Left cardiac atrium (tissue), 4 donors: Measurements from ENCODE around the gene GCNA. TPM values are rescaled to one million over a fixed set of nuclear protein-coding genes. Genes with fewer than 3 reads are reported as not detected.

Experiments
- ATAC-seq, 2 donors: fragments of 200-7000 bp; cut with Tn5 transposase; one replicate each; pipeline ENCODE4 v1.9.1; 2020; ENCODE audit warnings: mild to moderate bottlenecking in 2 of 2, moderate library complexity in 2 of 2
- DNase-seq: peaks from one replicate; pipeline ENCODE4 v3.0.0-alpha.2; 2020
- intact Hi-C, 2 donors: fragments of 100-400 bp; cut with DNase I; formaldehyde crosslinking; loops; one replicate each; pipeline versions ENCODE4 v1.14.1 to v1.15.1; 2022 to 2023
- long read RNA-seq: library from polyadenylated mRNA; unstranded; transcript quantifications from one replicate; pipeline ENCODE4 v2.0.0, GENCODE V29; 2021
- total RNA-seq, 2 donors: library from RNA; stranded (reverse); fragmentation: NEBNext Ultra II Directional; extraction: Animal tissue kit (Norgen Biotek cat#: 25700); gene quantifications; one replicate each; pipeline ENCODE4 v1.2.1, GENCODE V29; 2021
- donor health status: DM: no; HTN: yes; CAD: no.
- donor health status: DM: no; HTN: yes; CAD: no; lungs with severe emphysema.
- donor health status: DM: yes; HTN: yes; CAD: no.
- donor health status: Dilated cardiomyopathy.

Gene GCNA, protein sequence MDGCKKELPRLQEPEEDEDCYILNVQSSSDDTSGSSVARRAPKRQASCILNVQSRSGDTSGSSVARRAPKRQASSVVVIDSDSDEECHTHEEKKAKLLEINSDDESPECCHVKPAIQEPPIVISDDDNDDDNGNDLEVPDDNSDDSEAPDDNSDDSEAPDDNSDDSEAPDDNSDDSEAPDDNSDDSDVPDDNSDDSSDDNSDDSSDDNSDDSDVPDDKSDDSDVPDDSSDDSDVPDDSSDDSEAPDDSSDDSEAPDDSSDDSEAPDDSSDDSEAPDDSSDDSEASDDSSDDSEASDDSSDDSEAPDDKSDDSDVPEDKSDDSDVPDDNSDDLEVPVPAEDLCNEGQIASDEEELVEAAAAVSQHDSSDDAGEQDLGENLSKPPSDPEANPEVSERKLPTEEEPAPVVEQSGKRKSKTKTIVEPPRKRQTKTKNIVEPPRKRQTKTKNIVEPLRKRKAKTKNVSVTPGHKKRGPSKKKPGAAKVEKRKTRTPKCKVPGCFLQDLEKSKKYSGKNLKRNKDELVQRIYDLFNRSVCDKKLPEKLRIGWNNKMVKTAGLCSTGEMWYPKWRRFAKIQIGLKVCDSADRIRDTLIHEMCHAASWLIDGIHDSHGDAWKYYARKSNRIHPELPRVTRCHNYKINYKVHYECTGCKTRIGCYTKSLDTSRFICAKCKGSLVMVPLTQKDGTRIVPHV
- 1 to 10 TPM; 1.2 to 1.3 TPM for total RNA-seq
- long read RNA-seq, result 0 reads

DNA sequence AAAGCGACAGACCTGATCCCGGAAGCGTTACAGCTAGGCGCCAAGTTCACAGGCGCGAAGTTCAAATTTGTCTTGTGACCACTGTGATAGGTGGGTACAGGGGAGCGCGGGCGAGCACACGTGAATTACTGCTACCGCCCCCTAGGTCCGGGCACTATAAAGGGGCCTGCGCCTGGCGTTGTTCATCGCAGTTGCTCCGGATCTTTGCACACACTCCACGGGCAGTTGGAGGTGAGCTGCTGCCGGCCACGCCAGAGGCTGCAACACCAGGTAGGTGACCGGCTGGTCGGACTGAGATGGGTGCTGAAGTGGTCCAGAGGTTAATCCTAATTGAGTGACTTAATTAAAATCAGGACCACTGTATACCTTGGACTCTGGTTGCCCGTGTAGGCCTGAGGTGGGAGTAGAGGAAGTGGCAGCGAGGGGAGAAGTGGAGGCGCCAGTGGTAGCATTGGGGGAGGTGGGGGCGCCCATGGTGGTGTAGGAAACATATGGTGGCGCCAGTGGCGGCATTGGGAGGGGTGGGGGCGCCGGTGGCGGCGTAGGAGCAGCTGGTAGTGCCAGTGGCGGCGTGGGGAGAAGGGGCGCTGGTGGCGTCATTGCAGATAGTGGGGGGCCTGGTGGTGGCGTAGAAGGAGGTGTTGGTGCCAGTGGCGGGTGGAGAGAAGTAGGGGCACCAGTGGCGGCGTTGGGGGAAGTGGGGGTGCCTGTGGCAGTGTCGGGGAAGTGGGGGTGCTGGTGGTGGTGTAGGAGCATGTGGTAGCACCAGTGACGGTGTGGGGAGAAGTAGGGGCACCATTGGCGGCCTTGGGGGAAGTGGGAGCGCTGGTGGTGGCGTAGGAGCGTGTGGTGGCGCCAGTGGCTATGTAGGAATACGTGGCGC is at the start of gene GCNA:
Gene GCNA, plus strand, starts transcription at position 185 of the 883 bp plus-strand sequence. CDS start 2,385 bp downstream, outside the sequence.
- intact Hi-C loops, result no loop called here
- DNase-seq, result no peak
- no peak for ATAC-seq

DNA sequence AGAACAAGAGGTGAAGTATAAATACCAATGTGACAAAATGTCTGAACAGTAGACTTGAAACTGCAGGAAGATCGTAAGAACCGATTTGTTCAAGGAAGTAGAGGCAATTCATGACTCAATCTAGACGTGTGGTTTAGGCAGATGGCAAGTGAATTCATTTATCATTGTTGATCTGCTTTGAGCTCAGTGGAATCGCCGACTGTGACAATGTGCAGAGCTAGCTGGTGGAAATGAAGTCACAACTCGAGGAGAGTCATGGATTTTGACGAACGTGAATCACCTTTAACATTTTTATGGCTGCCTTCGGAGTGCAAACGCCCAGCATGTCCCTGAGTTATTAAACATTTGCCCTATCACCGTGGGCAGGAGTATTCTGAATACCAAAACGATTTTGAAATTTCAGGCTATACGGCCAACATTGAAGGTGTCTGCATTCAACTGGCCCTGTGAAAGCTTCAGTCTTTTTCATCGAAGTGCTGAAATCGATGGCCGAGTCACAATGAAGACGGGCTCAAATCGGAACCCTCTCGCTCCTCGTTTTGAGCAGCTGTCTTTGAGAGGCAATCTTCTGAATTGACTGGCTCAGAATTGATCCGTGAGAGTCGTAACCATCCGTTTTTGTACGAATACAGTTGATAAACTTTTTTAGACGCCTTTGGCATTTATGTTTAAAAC is 46.0 kb upstream of the GCNA start:
- no peak for DNase-seq
- intact Hi-C loops, result no loop called here
- peak; percentile 1 to 15 for ATAC-seq

DNA sequence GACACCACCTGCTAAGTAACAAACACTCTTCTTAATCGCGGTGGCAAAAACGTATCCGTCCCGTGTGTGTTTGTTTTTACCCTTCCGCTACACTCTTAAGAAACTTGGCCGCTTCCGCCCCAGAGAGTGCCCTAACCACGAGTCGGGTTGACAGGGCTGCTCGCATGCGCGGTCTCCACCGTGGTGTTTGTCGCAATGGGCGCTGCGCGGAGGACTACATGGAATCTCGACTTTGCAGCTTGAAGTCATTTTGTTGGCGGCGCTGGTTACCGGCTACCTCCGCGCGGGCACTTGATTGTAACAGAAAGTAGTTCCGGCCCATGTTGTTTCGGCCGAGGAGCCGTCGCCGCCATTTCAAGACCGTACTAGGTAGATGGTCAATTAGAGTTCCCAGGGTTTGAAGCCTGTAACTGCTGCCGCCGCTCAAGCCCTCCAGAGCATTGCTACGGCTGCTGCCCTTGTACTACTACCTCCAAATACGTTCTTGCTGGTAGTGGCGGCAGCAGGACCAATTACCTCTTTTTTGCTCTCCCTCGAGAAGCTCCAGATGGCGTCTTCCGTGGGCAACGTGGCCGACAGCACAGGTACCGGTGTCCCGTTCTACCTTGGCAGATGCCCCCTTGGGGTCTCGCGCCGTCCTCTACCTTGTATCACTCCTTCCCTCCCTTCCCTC is 45.3 kb upstream of the GCNA start, which contains the start of gene OGT:
Gene OGT, plus strand, starts transcription at position 352 of the 673 bp plus-strand sequence. Its CDS starts 196 bp downstream, at position 548.
- intact Hi-C loops, result no loop called here
- DNase-seq (peak; percentile 94), ATAC-seq (peak; percentile 95 to 96)

DNA sequence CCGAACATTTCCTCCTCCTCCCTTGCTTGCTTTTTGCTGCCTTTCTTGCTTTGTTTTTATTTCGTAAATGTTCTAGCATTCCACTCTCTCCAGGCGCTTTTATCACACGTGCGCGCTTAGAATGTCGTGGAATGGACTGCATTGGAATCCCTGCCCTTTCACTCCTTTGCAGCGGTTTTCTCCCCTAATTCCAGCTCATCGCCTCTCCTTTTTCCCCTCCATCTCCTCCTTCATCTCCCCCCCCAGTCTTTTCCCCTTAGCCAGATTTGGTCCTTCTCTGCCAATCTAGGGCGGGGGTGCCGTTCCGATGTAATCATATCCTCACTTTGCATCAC is 44.8 kb upstream of the GCNA start:
- intact Hi-C loops, result no loop called here
- DNase-seq (no peak), ATAC-seq (peak in 1 of 2 donors; percentile 3)

DNA sequence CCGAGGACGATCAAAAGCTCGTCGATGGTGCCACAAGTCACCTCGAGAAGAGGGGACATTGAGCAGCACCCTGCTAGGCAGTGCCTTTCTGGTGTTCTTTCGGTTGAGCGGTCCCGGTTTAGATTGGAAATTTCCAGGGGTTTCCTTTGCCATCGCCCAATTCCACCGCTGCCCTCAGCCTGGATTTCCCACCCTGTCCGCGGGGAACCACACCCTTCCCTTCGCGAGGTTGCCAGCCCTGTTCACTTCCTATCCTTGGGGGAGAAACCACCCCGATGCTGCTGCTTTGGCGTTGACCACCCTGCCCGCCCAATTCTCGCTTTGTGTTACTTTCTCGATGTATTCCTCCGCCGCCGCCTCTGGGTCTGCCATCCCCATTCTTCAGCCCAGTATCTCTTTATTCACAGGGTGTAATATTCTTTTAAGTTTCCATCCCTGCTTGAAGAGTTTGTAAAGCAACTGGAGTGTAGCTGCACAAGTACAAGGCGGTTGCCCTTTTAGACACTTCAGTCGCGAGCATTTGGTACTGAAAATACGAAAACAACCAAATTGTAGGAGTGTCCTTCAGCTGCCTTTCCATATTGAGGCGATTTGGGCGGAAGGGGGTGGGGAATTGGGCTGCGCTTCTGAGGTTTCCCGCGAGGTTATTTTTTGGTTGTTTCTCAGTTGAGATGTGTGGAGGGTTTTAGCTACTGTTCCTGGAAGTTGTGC is 44.2 kb upstream of the GCNA start:
- peak; percentile 56 for DNase-seq
- ATAC-seq, result peak; percentile 44 to 73
- intact Hi-C loops, result no loop called here

DNA sequence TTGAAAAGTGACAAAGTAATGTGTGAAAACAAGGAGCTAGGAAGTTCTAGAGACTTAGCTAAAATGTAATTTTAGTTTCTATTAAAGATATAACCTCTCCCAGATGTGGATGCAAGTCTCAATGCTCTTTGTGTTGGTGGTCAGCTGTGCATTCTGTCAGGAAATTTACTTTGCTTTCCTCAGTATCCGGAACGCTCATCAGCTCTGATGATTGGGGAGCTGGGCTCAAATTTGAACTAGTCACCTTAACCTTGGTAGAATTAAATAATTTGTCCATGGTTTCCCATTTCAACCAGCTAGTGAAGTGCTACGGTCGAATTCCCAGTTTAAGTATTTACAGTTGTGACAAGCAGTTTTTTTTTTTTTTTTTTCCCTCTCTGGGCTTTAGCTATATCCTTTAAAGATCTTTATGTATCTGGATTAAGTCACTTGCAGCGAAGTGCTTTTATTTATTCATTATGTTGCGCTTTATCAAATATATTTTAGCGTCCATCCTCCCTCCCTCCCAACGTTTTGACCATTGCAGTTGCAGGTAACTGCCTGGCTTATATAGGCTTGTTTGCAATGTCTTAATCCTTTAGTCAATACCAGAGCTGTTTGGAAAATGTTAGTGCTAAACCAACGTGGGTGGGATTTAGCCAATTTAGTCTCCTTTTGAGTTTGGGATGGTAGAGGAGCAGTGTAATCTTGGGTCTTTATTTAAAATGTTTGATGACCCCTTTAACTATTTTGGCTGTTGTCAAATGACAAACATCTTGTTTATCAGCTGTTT is 43.3 kb upstream of the GCNA start:
- no peak for ATAC-seq
- DNase-seq, result no peak
- intact Hi-C loops, result no loop called here

DNA sequence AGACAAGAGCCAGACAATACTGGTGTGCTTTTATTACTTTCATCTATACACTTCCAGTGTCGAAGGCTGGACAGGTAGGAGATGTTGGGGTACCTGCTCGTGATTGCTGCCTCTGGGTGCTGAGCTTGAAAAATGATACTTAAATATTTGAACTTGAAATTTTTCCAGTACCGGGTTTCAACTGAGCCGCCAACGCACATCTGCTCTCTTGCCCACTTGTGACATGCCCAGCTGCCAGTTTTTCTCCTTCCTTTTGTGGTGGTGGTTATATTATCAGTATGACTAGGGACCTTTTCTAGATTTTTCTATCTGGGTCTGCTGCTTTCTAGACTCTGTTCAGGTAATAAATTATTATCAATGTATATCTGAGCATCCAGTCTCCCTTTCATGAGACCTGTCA is 42.0 kb upstream of the GCNA start:
- DNase-seq (no peak), ATAC-seq (no peak)
- intact Hi-C loops, result no loop called here

DNA sequence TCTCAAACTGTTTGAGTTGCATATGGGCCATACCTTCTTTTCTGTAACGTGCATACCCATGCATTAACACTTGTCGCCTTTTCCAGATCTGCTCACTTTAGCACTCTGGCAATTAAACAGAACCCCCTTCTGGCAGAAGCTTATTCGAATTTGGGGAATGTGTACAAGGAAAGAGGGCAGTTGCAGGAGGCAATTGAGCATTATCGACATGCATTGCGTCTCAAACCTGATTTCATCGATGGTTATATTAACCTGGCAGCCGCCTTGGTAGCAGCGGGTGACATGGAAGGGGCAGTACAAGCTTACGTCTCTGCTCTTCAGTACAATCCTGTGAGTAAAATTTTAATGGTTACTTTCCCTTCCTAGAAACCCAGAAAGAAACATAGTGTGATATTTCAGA is 40.5 kb upstream of the GCNA start:
- intact Hi-C loops, result no loop called here
- ATAC-seq (no peak), DNase-seq (no peak)

DNA sequence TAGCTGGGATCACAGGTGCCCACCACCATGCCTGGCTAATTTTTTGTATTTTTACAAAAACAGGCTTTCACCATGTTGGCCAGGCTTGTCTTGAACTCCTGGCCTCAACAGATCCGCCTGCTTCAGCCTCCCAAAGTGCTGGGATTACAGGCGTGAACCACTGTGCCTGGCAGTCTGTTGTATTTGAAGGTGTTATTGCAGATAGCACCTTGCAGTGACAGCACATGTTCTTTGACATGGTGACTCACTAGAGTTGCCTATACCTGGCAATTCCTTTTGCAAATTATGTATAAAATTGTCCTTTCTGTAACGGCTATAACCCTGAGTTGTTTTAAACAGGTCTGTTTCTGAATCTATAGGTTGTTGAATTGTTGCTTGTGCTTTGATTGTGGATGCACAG is 37.4 kb upstream of the GCNA start:
- DNase-seq (no peak), ATAC-seq (no peak)
- intact Hi-C loops, result no loop called here

DNA sequence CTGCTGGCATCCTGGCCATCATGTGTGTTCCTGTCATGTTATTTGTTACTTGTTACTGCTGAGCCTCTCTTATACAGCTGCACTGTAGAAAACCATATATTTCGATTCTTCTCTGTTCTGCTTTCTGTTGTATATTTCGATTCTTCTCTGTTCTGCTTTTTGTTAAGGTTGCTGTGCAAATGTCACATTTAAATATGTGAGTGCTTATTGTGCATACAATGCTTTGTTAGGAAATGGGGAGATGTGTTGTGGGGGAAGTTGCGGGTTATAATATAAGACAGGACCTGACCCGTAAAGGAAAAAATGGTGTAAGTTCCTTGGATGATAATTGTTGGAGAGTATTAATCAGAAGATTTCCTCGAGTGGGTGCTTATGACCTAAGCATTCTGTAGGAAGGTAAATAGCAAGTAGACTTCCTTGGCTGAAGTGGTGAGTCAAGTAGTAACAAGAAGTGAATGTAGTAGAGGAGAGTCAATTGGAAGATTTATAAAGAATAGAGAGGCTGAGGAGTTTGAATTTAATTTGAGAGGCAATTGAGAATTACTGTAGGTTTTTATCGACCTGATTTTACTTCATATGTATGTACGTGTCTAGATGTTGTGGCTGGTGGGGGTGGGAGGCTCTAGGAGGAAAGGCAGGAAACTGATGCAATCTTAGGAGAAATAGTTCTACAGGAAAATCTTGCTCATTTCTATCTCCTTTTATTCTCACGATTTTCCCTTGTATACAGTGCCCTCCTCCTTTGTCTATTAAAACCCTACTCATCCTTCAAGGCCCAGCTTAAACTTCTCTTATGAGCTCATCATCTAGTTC is 36.8 kb upstream of the GCNA start:
- DNase-seq (no peak), ATAC-seq (no peak)
- intact Hi-C loops, result no loop called here

DNA sequence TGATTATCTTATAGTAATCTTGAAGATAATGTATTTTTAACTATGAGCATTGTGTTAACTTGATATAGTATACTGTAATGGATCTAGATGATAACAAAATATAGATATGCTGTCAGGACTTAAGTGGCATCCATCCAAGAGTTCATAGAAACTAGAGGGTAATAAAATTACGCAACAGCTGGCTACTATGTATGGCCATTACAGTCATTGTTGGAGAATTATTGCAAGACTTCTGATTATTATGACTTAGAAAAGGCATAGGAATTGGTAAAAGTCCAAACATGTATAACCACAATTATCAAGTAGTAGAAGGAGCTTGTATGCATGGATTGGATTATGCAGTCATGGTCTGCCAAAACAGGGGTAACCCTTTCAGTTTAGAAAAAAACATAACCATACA is 35.8 kb upstream of the GCNA start:
- DNase-seq, result no peak
- intact Hi-C loops, result no loop called here
- ATAC-seq, result no peak

DNA sequence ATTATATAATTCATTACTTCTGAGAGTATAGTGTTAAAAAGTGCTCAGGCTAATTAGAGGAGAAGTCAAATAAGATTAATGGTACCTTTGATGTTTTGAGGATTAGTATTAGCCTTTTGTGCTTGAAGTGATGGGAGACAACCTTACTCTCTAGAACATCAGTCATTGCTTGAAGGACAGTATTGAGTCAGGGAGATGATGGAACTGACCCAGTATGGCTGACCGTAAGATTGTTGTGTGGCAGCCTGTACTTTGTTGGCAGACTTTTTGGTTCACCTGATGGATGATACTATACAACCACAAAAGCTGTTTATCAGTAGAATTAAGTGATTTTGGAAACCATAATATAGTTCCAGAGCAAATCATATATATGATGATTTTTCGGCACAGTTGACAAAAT is 35.4 kb upstream of the GCNA start:
- intact Hi-C loops, result no loop called here
- DNase-seq, result no peak
- peak in 1 of 2 donors; percentile 29 for ATAC-seq

DNA sequence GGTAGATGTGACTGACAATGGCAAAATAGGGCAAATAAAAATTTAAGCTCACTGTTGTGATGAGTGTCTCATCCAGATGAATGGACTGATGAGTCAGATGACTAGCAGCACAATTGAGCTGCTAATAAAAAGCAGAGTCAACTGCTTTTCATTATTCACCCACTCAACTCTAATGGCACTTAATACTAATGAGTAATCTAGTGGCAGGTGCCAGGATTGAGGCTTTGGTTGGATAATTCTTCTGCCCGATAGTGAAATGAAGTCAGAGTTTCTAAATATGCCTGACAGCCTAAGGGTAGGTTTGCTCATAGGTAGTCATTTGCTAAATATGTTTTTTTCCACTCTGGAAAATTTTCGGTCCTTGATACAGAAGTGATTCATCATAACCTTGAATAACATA is 34.9 kb upstream of the GCNA start:
- ATAC-seq (peak; percentile 55 to 90), DNase-seq (no peak)
- intact Hi-C loops, result no loop called here

DNA sequence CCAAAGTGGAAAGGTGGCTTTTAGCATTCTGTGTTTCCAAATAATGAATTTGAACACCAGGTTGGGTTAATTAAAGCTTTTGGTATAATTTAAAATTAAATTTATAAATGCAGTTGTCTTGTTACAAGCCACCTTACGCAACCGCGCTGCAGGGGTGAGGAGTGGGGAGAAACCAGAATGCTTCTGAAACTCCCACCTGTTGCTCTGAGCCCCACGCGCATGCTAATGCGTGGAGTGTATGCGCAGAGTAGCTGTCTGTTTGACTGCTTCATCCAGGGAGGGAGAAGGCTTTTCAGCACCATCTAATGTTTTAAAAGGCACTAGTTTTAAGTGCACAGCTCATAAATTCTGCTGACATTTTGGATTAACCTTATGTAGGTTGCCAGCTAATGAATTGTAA is 32.9 kb upstream of the GCNA start:
- no peak for DNase-seq
- no peak for ATAC-seq
- intact Hi-C loops, result no loop called here

DNA sequence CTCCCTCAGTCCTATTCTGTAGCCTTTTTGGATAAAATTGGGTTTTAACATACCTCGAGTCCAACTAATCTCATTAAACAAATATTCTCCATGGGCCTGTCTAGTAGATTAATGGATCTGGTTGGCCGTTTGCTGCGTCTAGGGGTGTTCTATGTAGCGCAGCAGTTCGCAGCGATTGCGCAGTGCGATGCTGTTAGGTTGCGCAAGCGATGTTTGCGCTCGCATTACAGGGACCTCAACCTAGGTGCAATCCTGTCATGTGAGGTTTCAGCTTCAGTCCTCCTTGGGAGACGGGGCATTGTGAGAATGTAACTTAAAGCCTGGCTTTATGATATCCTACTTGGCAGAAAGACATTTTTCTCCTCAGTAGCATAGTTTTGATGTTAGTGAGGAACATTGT is 31.4 kb upstream of the GCNA start:
- no peak for DNase-seq
- intact Hi-C loops, result no loop called here

DNA sequence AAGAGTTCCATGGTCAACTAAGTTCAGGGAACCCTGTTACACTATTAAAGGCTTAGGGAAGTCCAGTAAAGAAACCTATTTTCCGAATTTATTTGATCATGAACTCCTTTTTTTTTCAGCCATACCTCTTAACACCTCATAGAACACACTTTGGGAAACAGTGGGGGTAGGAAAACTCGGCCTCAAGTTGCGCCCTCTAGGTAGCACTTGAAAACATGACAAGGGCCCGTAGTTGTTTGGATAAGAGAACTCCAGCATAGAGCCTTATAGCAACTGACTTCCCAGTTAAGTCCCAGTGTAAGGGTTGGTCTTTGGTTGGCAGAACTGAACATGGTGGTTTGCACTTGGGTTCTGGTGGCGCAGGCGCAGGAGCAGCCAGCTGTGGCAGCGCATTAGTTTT is 30.9 kb upstream of the GCNA start:
- ATAC-seq (no peak), DNase-seq (no peak)
- intact Hi-C loops, result no loop called here

More for the DNA sequence above, 31.4 kb upstream of the GCNA start:
- no peak for ATAC-seq

DNA sequence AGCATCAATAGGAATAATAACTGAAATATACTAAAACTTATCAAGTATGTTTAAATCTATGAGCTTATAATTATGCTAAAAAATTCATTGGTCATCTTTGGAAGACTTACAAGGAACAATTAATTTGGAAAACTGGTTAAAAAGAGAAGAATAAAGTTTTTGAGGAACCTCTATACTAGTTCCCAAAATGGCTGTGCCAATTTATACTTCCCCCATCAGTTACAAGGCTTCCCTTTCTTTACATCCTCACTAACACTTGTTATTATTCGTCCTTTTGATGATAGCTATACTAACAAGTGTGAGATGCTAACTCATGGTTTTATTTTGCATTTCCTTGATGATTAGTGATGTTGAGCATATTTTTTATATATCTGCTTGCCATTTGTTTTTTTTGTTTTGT is 28.3 kb upstream of the GCNA start:
- DNase-seq (no peak), ATAC-seq (no peak)
- intact Hi-C loops, result no loop called here
